HepG2 (cell line): ENCODE data around the gene RPS8. TPM values are rescaled to one million over a fixed set of nuclear protein-coding genes. Genes with fewer than 3 reads are reported as not detected.

Experiments used
- AKAP8 ChIP-seq: sonication (generic); formaldehyde crosslinking; IDR thresholded peaks from 2 replicates; pipeline ENCODE4 v1.5.1; 2020; ENCODE audit warnings: mild to moderate bottlenecking, missing genetic modification reagents
- CCAR2 ChIP-seq: fragments of 200-400 bp; formaldehyde crosslinking; optimal IDR thresholded peaks from 2 replicates; pipeline ENCODE3; 2018; ENCODE audit warnings: low read depth, mild to moderate bottlenecking, low read length, moderate library complexity
- HDAC2 ChIP-seq: sonication (generic); formaldehyde crosslinking; IDR thresholded peaks from 2 replicates; pipeline ENCODE4 v1.4.0; 2020; ENCODE audit warnings: missing genetic modification reagents
- HMG20B ChIP-seq: conservative IDR thresholded peaks from 2 replicates; pipeline ENCODE4 v1.6.1; 2016; ENCODE audit warnings: missing genetic modification reagents, missing compliant biosample characterization
- HMGA1 ChIP-seq: sonication (generic); formaldehyde crosslinking; conservative IDR thresholded peaks from 2 replicates; pipeline ENCODE4 v1.4.0; 2020; ENCODE audit warnings: missing genetic modification reagents
- HOXA5 ChIP-seq: sonication (generic); formaldehyde crosslinking; IDR thresholded peaks from 2 replicates; pipeline ENCODE4 v1.4.0; 2020; ENCODE audit warnings: missing genetic modification reagents
- KDM2A ChIP-seq: sonication (generic); formaldehyde crosslinking; IDR thresholded peaks from 2 replicates; pipeline ENCODE4 v1.4.0; 2020; ENCODE audit warnings: low read depth, missing genetic modification reagents, borderline replicate concordance
- NFKBIZ ChIP-seq: IDR thresholded peaks from 2 replicates; pipeline ENCODE4 v1.6.1; 2018; ENCODE audit warnings: missing genetic modification reagents, missing compliant biosample characterization
- NFRKB ChIP-seq: fragments of 450-650 bp; IDR thresholded peaks from 2 replicates; pipeline ENCODE4 v1.6.1; 2017
- POLR2AphosphoS2 ChIP-seq: IDR thresholded peaks from 2 replicates; pipeline ENCODE4 v1.6.1; 2011; ENCODE audit warnings: low read depth, low read length, improper control_type of control experiment
- XBP1 ChIP-seq: sonication (generic); formaldehyde crosslinking; IDR thresholded peaks from 2 replicates; pipeline ENCODE4 v1.5.0; 2020; ENCODE audit warnings: missing genetic modification reagents
- ZFP36L1 ChIP-seq: sonication (generic); formaldehyde crosslinking; IDR thresholded peaks from 2 replicates; pipeline ENCODE4 v1.8.0; 2022; ENCODE audit warnings: mild to moderate bottlenecking, missing genetic modification reagents, moderate library complexity
- ZNF230 ChIP-seq: sonication (generic); formaldehyde crosslinking; IDR thresholded peaks from 2 replicates; pipeline ENCODE4 v1.4.0; 2020; ENCODE audit warnings: mild to moderate bottlenecking, missing genetic modification reagents
- ZNF235 ChIP-seq: sonication (generic); formaldehyde crosslinking; IDR thresholded peaks from 2 replicates; pipeline ENCODE4 v1.8.1; 2023; ENCODE audit warnings: mild to moderate bottlenecking, missing genetic modification reagents, borderline replicate concordance
- ZNF563 ChIP-seq: sonication (generic); formaldehyde crosslinking; IDR thresholded peaks from 2 replicates; pipeline ENCODE4 v1.8.0; 2022; ENCODE audit warnings: mild to moderate bottlenecking, moderate library complexity, missing genetic modification reagents
- ZNF598 ChIP-seq: sonication (generic); formaldehyde crosslinking; IDR thresholded peaks from 2 replicates; pipeline ENCODE4 v1.5.1; 2020; ENCODE audit warnings: mild to moderate bottlenecking, missing genetic modification reagents, borderline replicate concordance
- ZNF703 ChIP-seq: sonication (generic); formaldehyde crosslinking; IDR thresholded peaks from 2 replicates; pipeline ENCODE4 v1.5.1; 2020; ENCODE audit warnings: missing genetic modification reagents, mild to moderate bottlenecking, moderate library complexity, borderline replicate concordance
- ZNF776 ChIP-seq: sonication (generic); formaldehyde crosslinking; IDR thresholded peaks from 2 replicates; pipeline ENCODE4 v1.4.0; 2020; ENCODE audit warnings: mild to moderate bottlenecking, missing genetic modification reagents
- ZNF777 ChIP-seq: sonication (generic); formaldehyde crosslinking; IDR thresholded peaks from 2 replicates; pipeline ENCODE4 v1.4.0; 2020; ENCODE audit warnings: missing genetic modification reagents
- ZSCAN22 ChIP-seq: sonication (generic); formaldehyde crosslinking; IDR thresholded peaks from 2 replicates; pipeline ENCODE4 v1.4.0; 2020; ENCODE audit warnings: mild to moderate bottlenecking, missing genetic modification reagents
- polyA plus RNA-seq, 8 experiments: library from polyadenylated mRNA; depleted of rRNA in 3 of 8; stranded (reverse) in 7 of 8; unstranded in 1 of 8; fragments of >200 nt; fragmentation: Illumina TruSeq in 4 of 8; extraction: Trizol in 4 of 8; gene quantifications; 2 replicates each; pipeline versions ENCODE4 v1.2.1 to v1.2.3, GENCODE V29; 2011 to 2016; ENCODE audit warnings: low read depth in 4 of 8, missing spikeins in 1 of 8, mixed read lengths in 1 of 8; ENCODE audit not compliant: insufficient read depth in 1 of 8
- total RNA-seq, 5 experiments: library from RNA; depleted of rRNA; stranded (reverse); fragments of >200 nt; fragmentation: Illumina TruSeq; extraction: Trizol; gene quantifications; 2 replicates each; pipeline ENCODE4 v1.2.3, GENCODE V29; 2016; ENCODE audit warnings: low read depth in 1 of 5
- TF ChIP-seq, protein P1 (sequence below): IDR thresholded peaks from 2 replicates; pipeline ENCODE4 v1.6.1; 2016
- TF ChIP-seq, protein P2 (sequence below): sonication (generic); formaldehyde crosslinking; IDR thresholded peaks from 2 replicates; pipeline ENCODE4 v1.4.0; 2020; ENCODE audit warnings: missing genetic modification reagents
- TF ChIP-seq, protein P3 (sequence below): IDR thresholded peaks from 2 replicates; pipeline ENCODE4 v1.6.1; 2016; ENCODE audit warnings: control low read depth

The RPS8 gene
- total and polyA plus RNA-seq, 2 of the 13 experiments (the other 11 are each of a cell fraction or from before 2014, with no cell fraction given): 2,628 to 2,822 TPM

DNA sequence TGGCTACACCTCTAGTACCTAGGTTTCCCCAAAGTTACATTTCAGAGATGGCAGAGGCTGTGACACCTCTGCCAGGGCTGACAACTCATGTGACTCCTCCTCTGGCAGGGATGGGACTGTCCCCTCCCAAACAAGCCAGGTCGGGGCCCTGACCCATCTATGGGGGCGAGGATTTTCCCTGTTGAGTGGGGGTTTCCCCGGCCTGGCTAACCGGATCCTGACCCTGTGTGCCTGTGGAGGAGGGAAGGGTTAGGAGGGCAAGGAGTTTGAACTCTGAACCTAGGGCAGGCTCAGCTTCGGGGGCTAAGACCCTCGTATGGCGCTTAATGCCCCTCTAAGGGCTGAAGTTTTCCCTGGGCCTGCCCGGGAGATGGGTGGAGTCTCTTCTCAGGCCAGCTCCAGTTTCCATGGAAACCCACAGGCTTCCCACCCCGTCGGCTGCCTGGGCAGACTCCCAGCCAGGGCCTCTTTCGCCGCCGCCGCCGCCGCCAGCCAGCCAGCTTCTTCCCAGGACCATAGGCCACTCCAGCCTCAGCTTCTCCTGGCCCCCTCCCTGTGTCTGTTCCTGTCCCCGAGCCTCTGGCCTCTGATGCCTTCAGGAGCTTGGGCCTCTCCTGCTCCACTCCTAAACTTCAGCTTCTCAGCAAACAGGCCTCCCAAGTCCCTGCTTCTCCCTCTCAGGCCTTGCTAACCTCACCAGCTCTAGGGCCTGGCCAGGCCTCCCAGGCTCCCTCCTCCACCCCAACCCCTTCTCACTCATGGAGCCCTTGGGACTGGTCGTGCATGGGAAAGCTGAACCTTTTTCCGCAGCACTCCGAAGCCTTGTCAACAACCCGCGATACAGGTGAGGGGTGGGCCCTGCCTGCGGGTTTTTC lies 33.0 kb downstream of the RPS8 start, which contains the start of gene BTBD19 (continued):
- TF ChIP-seq HMGA1 (CRISPR knock-in tag) (no peak), ZNF776 (CRISPR knock-in tag) (no peak), HOXA5 (CRISPR knock-in tag) (peak; percentile 53; the same call in 1 of the 2 replicates), NFRKB (no peak), ZNF703 (CRISPR knock-in tag) (0 out of 2 replicates have a peak, but pooled peaks have one; percentile 2), ZNF235 (CRISPR knock-in tag) (no peak), CCAR2 (no peak), ZNF230 (CRISPR knock-in tag) (0 out of 2 replicates have a peak, but pooled peaks have one; percentile 14), AKAP8 (CRISPR knock-in tag) (0 out of 2 replicates have a peak, but pooled peaks have one; percentile 73), NFKBIZ (peak; percentile 81; the same call in 1 of the 2 replicates), XBP1 (CRISPR knock-in tag) (no peak), ZNF598 (CRISPR knock-in tag) (no peak), HMG20B (CRISPR knock-in tag) (peak; percentile 66; the same call in 1 of the 2 replicates), ZNF563 (no peak), ZNF777 (CRISPR knock-in tag) (no peak), ZSCAN22 (no peak), HDAC2 (CRISPR knock-in tag) (peak; percentile 53), KDM2A (CRISPR knock-in tag) (peak; percentile 0; the same call in 1 of the 2 replicates), POLR2AphosphoS2 (peak; percentile 65; the same call in 1 of the 2 replicates), ZFP36L1 (CRISPR knock-in tag) (peak; percentile 65; the same call in 1 of the 2 replicates)
- TF ChIP-seq, protein P1, sequence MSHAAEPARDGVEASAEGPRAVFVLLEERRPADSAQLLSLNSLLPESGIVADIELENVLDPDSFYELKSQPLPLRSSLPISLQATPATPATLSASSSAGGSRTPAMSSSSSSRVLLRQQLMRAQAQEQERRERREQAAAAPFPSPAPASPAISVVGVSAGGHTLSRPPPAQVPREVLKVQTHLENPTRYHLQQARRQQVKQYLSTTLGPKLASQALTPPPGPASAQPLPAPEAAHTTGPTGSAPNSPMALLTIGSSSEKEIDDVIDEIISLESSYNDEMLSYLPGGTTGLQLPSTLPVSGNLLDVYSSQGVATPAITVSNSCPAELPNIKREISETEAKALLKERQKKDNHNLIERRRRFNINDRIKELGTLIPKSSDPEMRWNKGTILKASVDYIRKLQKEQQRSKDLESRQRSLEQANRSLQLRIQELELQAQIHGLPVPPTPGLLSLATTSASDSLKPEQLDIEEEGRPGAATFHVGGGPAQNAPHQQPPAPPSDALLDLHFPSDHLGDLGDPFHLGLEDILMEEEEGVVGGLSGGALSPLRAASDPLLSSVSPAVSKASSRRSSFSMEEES: peak; percentile 63; the same call in 1 of the 2 replicates
- TF ChIP-seq, protein P2, sequence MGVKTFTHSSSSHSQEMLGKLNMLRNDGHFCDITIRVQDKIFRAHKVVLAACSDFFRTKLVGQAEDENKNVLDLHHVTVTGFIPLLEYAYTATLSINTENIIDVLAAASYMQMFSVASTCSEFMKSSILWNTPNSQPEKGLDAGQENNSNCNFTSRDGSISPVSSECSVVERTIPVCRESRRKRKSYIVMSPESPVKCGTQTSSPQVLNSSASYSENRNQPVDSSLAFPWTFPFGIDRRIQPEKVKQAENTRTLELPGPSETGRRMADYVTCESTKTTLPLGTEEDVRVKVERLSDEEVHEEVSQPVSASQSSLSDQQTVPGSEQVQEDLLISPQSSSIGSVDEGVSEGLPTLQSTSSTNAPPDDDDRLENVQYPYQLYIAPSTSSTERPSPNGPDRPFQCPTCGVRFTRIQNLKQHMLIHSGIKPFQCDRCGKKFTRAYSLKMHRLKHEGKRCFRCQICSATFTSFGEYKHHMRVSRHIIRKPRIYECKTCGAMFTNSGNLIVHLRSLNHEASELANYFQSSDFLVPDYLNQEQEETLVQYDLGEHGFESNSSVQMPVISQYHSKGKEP: no peak
- TF ChIP-seq, protein P3, sequence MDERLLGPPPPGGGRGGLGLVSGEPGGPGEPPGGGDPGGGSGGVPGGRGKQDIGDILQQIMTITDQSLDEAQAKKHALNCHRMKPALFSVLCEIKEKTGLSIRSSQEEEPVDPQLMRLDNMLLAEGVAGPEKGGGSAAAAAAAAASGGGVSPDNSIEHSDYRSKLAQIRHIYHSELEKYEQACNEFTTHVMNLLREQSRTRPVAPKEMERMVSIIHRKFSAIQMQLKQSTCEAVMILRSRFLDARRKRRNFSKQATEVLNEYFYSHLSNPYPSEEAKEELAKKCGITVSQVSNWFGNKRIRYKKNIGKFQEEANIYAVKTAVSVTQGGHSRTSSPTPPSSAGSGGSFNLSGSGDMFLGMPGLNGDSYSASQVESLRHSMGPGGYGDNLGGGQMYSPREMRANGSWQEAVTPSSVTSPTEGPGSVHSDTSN (CRISPR knock-in tag): no peak
